Measurements from ENCODE around the gene NACC2.

The NACC2 gene

GRCh38 chr9:136054798-136055714, 40.0 kb downstream of the NACC2 start:
- DNase-seq = no peak

- no peak for DNase-seq
Observed at GRCh38 chr9:136054146-136054545, 40.9 kb downstream of the NACC2 start.

GRCh38 chr9:136053757-136054142, 41.3 kb downstream of the NACC2 start:
- DNase-seq = no peak

DNA sequence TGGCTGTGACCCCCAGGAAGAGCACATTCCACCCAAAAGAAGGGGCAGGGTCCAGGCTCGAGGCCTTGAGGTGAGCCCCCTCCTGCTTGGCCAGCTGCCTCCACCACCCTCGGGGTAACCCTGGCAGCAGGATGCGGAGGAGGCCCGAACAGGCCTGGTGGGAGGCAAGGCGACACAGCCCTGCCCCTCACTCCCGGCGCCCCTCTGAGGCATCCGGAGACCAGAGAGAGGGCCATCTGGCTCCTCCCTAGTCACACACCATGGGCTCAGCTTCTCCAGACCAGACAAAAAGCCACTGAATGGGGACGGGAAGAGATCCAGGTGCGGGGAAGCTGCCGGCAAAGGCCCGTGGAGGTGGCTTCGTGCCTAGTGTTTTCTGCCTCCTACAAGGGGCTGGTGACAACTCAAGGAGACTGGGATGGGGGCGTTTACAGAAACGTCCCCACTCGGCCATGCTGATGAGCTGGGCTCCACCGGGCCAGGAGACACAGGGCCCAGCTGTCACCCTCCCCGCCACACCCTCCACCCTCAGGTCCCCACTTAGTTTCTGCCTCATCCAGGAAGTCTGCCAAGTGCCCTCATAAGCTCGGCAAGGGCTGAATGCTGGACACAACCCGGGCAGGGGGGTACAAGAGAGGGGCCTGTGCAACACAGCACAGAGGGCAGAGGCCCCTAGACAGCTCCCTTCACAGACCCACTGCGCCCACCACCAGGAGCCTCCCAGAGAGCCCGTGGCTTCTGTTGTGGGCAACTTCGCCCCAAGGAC, 41.9 kb downstream of the NACC2 start:
- DNase-seq = no peak

DNA sequence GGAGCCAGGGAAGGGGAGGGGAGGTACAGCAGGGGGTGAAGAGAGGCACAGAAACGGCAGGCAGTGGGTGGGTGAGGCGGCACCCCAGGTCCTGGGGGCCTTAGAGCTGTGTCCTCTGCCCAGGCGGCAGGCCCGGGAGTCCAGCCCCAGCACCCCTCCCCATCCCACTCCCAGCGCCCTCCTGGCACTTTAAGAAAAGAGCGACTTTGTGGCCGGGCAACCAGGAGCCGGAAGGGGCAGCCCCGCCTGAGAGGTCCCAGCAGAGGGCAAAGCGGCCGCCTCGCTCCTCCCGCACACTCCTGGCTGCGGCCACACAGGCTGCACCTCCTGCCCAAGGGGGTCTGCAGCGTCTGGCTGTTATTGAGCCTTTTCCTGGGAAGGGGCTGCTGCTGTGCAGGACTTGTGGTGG, 42.6 kb downstream of the NACC2 start:
- DNase-seq = no peak

DNA sequence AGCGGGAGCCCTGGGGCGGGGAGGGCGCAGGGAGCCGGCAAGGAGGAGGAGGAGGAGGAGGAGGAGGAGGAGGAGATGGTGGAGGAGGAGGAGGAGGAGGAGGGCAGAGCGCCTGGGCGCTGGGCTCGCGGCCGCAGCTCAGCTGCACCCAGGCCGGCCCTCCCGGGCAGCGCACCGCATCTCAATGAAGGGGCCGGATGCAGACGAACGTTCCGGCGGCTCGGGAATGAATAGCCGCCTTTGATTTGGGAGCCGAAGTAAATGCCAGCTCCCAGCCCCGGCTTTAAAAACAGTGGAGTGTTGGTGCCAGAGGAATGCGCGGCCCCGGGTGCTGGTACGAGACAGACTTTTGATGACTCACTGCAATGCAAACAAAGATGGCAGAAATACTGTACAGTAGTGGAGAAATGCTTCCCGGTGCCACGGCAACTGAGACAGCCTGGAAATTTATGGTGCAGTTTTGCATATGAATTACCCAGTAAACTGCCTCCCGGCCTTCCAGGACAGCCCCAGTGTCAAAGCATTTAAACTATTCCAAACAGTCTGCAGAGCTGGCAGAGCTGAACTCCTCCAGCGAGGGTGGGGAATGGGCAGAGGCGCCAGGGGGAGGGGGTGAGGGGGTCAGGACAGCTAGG, 43.1 kb downstream of the NACC2 start:
- DNase-seq = peak in 1 of 2 donors; percentile 20

DNA sequence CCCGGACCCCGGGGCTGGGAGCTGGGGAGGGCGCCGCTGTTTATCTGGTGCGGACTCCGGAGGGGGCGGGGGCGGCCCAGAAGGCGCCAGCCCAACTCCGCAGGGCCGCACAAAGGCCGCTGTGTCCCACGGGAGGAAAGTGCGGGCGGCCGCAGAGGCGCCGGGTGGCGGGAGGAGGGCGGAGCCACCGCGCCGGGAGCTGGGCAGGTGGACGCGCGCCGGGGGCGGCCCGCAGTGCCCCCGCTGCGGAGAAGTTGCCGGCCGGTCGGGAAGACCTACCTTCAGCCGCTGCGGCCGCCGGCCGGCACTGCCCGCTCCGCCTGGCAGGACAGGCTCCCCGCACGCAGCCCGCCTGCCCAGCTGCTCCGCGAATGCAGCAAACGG, 43.6 kb downstream of the NACC2 start:
- no peak for DNase-seq

DNA sequence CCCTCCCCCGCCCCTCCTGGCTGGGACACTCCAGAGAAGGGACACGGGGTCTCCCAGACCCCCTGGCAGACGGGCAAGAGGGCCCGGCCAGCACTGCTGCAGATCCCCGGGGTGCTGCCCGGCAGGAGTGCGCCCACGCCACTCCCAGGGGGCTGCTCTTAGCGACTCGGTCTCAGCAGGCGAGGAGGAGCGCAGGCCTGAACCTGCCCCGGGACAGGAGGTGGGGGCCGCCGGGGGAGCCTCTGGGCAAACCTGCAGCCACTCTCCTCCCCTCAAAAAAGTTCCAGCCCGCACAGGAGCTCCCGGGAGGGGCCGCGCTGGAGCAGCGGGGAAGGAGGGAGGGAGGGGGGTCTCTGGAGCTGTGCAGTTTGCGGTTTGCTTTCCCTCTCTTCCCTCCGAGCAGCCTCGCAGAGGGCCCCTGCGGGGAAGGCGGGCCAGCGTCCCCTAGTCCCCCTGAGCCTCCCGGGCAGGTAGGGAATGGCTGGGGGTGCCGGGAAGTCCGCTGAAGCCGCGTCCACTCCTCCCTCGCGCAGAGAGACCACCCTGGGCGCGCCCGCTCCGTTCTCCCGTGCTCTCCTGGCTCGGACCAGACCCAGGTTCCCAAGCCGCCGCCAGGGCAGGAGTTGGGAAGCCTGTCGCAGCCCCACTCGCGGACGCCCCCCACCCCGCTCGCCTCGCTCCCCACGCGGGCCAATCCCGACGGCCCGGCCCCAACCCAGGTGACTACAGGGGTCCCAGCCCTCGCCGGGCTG, 44.2 kb downstream of the NACC2 start:
- DNase-seq = no peak

- no peak for DNase-seq
Observed at GRCh38 chr9:136050266-136050700, 44.8 kb downstream of the NACC2 start.

DNA sequence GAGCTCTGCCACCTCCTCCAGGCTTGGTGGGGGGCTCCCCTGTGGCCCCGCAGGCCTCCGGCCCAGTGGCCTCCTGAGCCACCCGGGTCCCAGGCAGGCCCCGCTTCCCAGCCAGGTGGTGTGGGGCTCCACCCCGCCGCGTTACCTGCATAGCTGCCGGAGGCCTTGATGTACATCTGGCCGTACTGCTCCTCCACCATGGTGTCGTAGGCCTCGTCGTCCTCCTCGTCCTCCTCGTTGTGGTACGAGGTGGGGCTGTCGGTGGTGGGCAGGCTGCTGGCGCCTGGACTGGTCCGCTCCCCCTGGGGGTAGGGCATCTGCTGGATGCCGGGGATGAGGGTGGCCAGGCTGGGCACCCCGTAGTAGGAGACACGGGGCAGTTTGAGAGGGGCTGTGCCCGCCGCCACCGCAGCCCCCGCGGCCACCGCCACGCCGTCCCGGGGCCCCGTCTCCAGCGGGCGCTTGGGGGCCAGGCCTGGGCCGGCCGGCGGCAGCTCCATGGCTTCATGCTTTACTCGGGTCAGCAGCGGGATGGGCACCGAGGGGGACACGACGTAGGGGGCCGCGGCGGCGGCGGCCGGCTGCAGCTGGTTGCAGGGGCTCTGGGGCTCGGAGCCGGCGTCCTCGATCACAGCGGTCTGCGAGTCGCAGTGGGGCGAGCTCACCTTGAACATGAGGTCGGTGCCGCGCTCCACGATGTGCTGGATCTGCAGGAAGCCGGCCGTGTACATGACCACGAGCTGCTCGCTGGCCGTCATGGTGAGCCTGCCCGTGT, 45.4 kb downstream of the NACC2 start:
- no peak for DNase-seq

DNA sequence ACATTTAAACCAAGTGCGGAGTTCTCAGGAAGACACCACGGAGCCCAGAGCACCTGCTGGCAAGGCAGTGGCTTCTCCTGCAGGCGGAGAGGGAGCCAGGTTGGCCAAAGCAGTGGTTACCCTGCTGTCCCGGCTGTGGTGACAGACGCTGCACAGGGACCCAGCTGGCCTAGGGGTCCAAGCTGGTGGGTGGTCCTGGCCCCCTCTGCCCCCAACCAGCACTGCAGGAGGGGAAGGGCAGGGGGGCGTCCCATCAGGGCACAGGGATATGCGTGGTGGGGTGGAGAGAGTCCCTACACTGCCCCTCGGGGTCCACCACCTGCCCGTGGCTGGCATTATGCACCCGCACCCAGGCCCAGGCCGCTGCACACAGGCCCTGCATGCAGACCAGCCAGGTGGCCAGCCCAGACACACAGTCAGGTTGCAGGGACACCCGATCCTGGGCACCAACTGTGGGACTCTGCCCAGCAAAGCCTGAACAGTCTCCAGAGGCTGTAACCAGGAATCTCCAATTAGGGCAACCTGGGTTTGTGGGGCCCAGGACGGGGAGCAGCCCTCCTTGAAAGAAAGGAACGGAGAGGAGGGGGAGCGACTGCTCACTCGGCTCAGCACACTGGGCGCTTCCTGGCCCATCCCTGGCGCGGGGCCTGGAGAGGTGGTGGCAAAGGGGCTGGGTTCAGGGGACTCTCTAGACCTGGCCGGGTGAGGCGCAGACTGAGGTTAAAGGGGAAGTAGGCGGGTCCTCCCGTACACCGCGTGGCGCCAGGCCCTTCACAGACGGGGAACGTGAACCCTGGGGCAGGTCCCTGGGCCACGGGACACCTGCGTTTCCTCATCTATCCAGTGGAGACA, 46.3 kb downstream of the NACC2 start:
- no peak for DNase-seq

- no peak for DNase-seq
Observed at GRCh38 chr9:136047775-136048559, 47.1 kb downstream of the NACC2 start.

- DNase-seq = no peak
Observed at GRCh38 chr9:136047076-136047774, 47.9 kb downstream of the NACC2 start.

GRCh38 chr9:136046554-136046920, 48.6 kb downstream of the NACC2 start:
- no peak for DNase-seq

DNA sequence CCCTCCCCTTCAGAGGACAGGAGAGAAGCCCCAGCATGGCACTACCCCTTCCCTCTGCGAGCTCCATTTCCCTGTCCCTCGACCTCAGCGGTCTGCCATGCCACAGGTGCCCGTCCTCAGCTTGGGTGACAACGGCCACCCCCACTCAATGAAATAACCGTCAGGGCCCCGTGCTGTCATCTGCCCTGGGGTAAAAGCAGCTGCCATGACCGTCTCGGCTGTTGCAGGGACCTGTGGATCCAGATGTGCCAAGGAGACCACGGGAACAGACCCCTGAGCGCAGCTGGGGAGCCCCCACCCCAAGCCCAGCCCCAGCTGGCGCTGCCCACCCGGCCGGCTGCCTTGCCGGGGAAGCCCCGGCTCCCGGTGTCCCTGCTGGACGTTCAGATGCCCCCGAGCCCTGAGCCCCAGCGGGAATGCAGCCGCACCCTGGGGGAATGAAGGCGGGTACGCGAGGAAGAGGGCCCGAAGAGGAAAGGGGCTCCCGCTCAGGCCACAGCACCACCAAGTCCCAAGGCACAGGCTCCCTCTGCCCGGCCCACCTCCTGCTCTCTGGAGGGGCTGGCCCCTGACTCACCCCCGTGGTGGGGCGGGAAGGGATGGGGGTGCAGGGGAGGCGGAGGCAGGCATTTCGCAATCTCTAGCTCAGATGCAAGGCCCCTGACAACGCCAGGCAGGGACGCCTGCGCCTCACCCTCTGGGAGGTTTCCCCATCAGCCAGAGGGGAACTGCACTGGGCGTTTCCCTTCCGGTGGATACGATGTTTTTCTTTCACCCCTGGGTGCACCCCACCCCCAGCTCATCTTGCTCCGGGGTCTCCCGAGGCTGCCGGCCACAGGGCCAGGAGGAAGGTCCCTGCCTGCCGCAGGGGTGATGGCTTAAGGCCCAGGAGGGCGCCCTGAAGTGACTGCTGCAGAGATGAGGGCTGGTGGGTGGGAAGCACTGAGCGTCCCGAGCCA, 49.2 kb downstream of the NACC2 start:
- no peak for DNase-seq

DNA sequence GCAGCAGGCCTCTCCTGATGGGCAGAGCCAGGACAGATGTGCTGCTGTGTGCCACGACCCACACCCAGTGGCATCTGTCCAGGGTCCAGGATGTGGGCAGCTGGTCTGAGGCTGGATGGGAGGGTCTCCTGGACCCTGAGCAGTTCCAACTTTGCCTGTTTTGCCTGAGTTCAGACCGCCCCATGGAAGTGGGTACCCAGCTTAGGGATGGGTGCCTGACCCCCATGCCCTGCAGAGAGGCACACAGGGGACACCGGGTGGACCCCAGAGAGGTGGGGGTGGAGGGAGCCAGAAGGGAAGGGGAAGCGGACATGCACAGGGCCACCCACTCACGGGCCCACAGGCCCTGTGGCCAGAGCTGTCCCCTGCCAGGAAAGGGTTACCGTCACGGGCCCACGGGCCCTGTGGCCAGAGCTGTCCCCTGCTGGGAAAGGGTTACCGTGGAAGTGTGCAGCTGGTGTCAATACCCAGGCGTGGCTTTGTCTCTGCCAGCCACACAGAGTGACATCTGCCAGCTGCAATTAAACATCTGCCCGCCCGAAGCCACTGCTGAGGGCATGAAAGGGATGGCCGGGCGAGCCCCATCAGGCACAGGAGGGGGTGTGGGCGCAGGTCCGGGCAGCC, 50.0 kb downstream of the NACC2 start:
- DNase-seq = no peak

GRCh38 chr9:136044207-136044970, 50.7 kb downstream of the NACC2 start:
- no peak for DNase-seq
